GM21390 (cell line): ENCODE measurements around the gene ACVR1.
"Not testable (repeated sequence)": the region's sequence is repeated elsewhere in the genome, so short reads cannot be mapped to it uniquely, and the experiment has no call there.

Experiments used
- ATAC-seq: cut with Tn5 transposase; IDR thresholded peaks from one replicate; pipeline ENCODE4 v1.9.1; 2021; ENCODE audit not compliant: unreplicated experiment

ACVR1 gene

DNA sequence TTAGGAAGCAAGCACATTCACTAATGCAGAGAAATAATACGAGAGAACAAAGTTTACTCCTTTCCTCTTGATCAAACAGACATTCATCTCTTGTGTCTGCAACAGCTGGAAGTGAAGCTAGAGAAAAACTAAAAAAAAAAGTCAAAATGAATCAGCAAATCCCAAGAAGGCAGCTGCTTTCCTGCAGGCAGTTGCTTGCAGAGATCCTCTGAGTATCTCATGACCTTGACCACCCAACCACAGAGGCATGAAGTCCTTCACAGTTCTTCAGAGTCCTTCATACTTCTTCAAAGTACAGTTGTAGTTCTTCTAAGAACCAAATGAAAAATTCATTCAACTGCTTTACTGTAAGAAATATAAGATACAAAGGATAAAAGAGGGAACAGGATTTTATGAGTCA, 150.3 kb downstream of the ACVR1 start:
- ATAC-seq = no peak

DNA sequence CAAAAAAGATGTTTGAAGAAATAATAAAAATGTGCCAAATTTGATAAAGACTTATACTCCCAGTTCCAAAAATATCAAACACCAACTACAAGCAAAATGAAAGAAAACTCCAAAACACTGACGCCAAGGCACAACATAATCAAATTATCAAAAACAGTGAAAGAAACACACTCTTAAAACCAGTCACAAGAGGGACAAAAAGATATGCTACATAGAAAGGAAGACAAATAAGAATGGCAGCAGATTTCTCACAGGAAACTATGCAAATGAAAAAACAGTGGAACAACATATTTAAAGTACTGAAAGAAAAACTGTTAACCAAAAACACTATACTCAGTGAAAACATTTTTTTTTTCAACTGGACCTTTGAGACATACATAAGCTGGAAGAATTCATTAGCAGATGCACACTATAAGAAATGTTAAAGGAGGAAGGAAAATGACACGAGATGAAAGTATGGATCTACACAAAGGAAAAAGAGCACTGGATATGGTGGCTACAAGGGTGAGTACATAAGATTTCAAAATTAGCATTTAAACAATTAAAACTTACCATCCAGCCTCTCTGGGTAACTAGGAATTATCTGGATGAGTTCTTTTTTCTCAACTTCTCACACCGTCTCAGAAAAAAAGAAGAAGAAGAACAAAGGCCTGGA, 153.4 kb downstream of the ACVR1 start:
- ATAC-seq = no peak

DNA sequence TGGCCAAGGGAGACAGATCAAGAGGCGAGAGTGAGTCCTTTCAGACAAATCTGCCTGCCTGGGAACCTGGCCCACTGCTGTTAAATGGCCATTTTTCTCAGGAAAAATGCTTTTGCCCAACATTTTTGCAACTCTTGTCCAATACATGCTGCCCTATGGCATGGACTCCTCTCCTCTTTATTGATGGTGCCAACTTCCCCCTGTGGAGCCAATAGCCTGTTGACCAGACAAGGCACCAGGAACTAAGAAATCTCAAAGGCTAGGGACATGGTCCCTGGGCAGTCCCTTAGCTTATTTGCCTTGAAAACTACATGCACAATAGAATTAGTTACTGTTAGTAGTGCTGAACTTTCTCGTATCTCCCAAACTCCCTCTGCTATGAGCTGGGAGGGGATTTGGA, 155.6 kb downstream of the ACVR1 start:
- no peak for ATAC-seq

DNA sequence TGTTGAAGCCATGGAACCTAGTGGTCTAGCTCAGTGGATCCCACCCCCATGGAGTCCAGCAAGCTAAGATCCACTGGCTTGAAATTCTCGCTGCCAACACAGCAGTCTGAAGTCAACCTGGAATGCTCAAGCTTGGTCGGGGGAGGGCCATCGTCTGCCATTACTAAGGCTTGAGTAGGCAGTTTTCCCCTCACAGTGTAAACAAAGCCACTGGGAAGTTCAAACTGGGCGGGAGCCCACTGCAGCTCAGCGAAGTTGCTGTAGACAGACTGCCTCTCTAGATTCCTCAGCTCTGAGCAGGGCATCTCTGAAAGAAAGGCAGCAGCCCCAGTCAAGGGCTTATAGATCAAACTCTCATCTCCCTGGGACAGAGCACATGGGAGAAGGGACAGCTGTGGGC, 171.5 kb downstream of the ACVR1 start:
- ATAC-seq = not testable (repeated sequence)

DNA sequence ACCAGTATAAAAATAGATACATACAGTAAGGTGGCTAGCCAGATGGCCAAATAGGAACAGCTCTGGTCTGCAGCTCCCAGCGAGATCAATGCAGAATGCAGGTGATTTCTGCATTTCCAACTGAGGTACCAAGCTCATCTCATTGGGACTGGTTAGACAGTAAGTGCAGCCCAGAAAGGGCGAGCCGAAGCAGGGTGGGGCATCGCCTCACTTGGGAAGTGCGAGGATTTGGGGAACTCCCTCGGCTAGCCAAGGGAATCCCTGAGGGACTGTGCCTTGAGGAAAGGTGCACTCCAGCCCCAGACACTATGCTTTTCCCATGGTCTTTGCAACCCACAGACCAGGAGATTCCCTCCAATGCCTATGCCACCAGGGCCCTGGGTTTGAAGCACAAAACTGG, 172.0 kb downstream of the ACVR1 start:
- not testable (repeated sequence) for ATAC-seq

DNA sequence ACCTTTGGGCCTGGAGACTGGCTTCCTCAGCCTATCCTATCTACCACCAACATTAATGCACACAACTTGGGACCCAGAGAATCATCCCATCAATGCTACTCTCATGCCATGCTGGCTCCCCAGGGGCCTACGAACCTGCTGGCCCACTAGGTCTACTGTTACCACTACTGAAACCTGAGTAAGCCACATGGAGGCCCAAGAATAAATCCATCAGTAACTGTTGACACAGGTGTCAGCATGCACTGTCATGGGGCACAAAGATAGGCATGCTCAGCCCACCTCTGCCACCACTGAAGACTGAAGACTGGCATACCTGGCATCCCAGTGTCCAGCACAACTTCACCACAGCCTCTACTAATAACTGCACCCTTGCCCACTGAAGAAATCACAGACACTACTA, 176.3 kb downstream of the ACVR1 start:
- ATAC-seq = no peak

DNA sequence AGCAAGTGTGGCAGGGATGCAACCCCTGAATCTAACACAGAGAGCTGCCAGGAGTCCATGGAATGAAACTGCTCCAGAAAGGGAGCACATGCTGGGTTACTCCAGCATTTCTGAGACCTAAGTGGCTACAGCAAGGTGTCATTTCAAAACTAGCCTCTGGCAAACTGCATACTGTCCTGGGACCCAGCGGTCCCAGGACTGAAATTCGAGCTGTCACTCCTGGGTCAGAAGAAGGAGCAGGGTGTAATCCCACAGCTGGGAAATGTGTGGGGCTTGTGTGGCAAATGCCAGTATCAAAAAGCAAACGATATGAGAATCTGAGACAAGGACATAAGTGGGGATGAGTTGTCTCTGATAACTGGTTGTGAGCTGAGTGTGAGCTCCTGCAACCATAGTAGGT, 177.1 kb downstream of the ACVR1 start:
- ATAC-seq = no peak

DNA sequence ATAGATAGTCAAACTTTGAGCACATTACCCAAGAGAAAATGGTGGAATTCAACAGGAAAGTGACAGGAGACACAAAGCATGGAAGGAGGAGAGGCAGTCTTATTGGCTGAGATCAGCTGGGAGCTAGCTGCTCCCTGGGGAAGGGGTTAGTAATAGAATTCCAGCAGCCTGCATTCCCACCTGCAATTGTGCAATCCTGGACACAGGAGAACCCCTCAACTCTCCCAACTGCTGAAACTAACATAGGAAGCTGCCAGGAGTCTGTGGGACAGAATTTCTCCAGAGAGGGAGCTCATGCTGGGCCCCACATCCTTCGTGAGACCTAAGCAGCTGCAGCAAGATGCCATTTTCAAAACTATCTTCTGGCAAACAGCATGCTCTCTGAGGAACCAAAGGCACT, 177.7 kb downstream of the ACVR1 start:
- no peak for ATAC-seq

DNA sequence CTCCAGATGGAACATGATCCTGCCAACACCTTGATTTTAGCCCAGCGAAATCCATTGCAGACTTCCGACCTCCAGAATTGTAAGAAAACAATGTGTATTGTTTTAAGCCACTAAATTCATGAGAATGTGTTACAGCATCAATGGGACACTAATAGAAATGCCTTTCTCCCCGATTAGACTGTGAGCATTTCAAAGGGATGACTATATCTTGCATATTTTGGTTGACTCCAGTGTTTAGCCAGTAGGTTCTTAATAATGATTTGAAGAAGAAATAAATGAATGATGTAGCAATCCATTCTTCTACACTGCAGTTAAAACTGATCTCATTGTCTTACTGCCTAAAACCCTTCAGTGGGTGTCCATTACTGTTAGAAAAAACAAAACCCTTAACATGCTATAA, 180.1 kb downstream of the ACVR1 start:
- ATAC-seq = no peak

DNA sequence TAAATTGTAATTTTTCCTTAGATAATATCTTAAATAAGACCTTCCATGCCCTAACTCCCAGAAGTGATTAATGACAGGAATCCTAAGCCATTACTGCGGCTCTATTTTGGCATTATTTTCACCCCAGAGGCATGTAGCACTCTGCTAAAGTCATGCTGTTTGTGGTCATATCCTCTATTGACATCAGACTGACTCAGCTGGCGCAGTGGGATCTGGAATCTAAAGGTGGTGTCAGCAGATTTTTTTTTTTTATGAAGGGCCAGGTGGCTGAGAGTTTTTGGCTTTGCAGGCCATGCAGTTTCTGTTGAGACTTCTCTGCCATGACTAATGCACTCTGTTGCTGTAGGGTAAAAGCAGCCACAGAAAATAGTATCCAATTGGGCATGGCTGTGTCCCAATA, 183.4 kb downstream of the ACVR1 start:
- no peak for ATAC-seq

DNA sequence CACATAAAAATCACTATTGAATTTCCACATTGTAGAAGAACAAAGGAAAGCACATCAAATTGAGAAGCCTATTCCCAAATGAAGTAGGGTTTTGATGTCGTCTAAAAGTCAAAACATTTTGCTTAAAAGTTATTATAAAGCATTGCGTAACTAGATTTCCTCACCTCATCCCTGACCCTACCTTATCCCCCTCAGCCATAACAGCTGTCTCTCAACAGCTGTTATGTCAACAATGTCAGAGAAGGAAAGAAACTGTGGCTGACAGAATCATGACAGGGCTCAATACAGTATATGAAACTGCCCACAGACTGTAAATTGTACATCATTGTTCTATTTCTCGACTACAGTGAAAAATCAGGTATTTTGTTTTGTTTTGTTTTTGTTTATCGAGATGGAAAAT, 184.4 kb downstream of the ACVR1 start:
- ATAC-seq = no peak

DNA sequence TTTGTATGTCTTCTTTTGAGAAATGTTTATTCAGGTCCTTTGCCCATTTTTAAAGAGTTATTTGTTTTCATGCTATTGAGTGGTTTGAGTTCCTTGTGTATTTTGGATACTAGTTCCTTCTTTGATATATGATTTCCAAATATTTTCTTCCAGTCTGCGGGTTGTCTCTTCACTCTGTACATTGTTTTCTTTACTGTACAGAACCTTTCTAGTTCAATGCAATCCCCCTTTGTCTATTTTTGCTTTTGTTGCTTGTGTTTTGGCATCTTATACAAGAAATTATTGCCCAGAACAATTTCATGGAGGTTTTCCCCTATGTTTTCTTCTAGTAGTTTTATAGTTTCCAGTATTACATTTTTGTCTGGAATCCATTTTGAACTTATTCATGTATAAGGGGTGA, 185.0 kb downstream of the ACVR1 start:
- ATAC-seq = no peak
